Activated CD8-positive, alpha-beta memory T cell treated with anti-CD3 and anti-CD28 coated beads for 4 hours (primary cell): ENCODE results near the gene ZNF595.
"Not testable (repeated sequence)": the region's sequence is repeated elsewhere in the genome, so short reads cannot be mapped to it uniquely, and the experiment has no call there.

ENCODE experiments used
- DNase-seq, 2 donors: peaks; one replicate each; pipeline ENCODE4 v3.0.0-alpha.2; 2020; ENCODE audit warnings: low read depth in 2 of 2

Gene ZNF595

DNA sequence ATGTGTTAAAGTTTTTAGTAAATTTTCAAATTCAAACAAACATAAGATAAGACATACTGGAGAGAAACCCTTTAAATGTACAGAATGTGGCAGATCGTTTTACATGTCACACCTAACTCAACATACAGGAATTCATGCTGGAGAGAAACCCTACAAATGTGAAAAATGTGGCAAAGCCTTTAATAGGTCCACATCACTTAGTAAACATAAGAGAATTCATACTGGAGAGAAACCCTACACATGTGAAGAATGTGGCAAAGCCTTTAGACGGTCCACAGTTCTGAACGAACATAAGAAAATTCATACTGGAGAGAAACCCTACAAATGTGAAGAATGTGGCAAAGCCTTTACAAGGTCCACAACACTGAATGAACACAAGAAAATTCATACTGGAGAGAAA is 32.8 kb downstream of the ZNF595 start:
- no peak for DNase-seq

- DNase-seq = not testable (repeated sequence)
These were observed 33.6 kb downstream of the ZNF595 start for GRCh38 chr4:86559-87324.

- DNase-seq = no peak
These were observed 45.3 kb downstream of the ZNF595 start for GRCh38 chr4:98386-98785.

DNA sequence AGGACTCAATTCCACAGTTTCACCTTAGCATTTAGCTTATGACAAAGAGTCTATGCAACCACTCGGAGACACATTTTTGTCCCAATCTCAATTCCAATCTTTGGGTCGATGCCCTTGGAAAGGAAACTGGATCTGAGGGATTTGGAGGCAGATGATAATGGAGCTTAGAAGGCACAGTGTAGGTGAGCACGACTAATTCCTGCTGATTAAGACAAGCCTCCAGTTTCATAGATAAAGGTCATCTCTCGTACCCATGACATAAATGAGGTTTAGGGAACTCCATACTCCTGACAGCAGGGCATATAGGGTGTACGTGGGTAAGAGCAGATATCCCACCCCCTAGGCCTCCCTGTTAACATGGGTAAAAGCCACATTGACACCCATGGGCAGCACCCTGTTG is 46.7 kb downstream of the ZNF595 start:
- DNase-seq = no peak

DNA sequence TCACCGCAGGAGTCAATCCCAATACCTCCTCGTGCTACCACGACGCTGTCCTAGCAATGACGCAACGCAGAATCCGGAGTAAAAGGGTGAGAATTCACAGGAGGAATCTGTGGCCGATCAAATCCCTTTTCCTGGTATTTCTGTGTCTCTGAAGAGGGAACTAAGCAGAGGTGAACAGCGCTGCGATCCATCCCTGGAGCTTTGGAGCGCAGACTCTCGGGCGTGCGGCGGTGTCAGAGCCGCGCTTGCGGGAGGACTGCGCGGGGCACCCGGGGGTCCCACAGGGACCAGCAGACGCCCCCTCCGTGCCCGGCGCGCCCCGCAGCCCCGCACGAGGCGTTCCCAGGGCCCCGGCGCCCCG is 53.9 kb downstream of the ZNF595 start:
- no peak for DNase-seq

DNA sequence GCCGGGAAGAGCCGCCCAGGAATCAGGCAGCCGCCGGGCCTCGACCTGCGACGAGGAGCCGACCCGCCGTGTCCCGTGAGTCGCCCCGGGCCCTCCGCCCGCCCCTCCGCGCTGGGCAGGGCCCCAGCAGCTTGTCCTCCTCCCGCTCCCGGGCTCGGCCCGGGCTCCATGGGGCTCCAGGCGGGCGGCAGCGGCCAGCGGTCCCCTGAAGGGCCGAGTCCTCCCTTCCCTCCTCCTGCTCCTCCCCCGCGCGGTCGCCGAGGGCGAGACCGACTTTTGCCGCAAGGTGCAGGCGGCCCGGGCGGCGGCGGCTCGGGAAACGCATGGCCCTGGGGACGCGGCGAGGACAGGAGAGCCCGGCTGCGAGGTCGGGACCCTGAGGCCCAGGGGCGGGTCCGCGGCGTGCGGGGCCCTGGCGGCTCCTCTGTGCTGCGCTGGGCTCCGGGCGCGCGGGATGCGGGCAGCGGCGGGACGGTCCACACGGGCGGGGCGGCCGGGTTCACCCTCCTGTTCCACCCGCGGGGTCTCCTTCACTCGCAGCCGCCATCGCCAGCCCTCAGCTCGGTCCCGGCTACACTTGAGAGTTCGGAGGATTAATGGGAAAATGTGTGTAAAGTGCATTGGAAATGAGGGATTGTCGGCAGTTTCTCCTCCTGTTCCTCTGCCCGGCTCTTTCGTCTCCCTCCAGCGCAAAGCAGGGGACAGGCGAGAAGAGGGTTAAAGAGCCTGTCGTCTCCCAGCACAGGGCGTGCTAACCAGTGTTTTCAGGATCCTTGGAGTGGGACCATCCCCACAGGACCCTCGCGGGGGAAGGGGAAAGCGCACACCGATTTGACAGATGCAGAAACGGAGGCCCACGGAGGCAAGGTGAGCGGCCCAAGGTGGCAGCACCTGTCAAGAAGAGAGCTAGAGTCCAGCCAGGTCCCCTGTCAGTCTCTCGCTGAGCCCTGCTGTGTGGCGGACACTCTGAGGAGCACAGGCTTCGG is 54.6 kb downstream of the ZNF595 start:
- DNase-seq = no peak

DNA sequence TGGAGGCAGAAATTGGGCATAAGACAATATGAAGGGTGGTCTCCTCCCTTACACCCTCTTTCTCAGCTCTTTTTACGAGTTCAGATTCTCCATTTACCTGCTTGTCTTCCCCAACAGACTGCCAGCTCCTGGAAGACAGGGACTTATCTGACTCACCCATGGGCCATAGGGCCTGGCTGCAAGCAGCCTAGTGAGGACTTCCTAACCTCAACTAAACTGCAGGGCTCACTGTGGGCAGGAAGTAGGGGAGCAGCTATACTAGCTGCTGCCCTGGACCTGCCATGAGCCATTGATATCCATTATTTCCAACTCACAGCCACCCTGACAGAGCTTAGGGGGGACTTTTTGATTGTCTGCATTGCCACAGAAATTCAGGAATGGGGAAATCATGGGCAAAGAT is 59.6 kb downstream of the ZNF595 start:
- DNase-seq = no peak

GRCh38 chr4:113732-114131 is 60.6 kb downstream of the ZNF595 start:
- no peak for DNase-seq

DNA sequence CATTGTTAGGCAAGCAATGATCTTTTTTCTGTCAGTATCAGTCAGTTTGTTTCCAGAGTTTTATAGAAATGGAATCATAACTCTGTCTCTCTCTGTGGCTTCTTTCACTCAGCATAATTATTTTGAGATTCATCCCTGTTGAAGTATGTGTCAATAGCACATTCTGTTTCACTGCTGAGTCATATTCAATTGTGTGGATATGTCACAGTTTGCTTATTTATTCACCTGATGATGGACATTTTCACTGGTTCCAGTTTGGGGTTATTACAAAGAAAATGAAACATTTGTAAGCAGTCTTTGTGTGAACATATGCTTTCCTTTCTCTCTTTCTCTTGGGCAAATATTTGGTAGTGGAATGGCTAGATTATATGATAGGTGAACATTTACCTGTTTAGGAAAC is 61.0 kb downstream of the ZNF595 start:
- no peak for DNase-seq

DNA sequence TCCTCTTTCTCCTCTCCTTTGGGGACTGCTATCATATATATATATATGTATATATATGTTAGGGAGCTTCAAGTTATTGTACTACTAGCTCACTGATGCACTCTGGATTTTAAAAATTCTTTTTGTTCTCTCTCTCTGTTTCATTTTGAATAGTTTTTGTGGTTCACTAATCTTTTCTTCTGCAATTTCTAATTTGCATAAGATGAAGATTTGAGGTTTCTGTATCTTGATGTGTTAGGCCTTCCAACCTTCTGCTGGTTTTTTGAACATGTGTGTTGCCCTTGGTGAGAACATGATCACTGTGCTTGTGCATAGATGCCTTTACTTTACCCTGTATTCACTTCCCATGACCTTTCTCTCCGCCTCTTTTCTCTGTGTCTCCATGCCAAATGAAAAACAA is 63.4 kb downstream of the ZNF595 start:
- no peak for DNase-seq

GRCh38 chr4:120616-121015 is 67.5 kb downstream of the ZNF595 start:
- no peak for DNase-seq

DNA sequence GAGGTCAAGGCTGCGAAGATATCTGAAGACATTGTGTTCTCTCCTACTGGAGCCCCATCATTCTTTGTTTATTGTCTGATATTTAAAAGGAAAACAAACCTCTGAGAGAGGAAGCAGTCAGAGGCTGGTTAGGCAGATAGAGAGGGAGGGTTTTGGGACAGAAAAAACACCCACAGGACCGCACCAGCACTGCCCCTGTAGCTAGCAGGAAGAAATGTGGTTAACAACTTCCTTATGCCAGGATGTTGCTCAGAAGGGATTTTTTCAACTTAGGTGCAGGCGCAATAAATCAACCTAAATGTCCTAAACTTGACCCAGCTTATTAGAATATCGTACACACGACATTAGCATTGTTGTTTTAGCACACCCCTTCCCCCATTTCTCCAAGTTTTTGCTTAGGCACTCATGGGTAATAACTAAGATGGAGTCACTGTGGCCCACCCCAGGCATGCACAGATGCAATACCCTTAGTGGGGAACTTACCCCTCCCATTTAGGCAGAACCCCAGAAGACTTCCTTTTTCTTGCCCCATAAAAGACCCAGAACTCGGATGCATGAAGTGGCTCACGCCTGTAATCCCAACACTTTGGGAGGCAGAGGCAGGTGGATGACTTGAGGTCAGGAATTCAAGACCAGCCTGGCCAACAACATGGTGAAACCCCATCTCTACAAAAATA is 68.4 kb downstream of the ZNF595 start:
- no peak for DNase-seq

DNA sequence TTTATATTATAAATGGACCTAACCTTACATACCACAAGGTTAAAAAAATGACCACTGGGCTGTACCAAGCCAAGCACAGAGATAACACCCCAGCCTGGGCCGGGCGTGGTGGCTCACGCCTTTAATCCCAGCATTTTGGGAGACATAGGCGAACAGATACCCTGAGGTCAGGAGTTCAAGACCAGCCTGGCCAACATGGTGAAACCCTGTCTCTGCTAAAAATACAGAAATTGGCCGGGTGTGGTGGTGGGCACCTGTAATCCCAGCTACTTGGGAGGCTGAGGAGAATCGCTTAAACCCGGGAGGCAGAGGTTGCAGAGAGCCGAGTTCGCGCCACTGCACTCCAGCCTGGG is 70.8 kb downstream of the ZNF595 start:
- DNase-seq = not testable (repeated sequence)

DNA sequence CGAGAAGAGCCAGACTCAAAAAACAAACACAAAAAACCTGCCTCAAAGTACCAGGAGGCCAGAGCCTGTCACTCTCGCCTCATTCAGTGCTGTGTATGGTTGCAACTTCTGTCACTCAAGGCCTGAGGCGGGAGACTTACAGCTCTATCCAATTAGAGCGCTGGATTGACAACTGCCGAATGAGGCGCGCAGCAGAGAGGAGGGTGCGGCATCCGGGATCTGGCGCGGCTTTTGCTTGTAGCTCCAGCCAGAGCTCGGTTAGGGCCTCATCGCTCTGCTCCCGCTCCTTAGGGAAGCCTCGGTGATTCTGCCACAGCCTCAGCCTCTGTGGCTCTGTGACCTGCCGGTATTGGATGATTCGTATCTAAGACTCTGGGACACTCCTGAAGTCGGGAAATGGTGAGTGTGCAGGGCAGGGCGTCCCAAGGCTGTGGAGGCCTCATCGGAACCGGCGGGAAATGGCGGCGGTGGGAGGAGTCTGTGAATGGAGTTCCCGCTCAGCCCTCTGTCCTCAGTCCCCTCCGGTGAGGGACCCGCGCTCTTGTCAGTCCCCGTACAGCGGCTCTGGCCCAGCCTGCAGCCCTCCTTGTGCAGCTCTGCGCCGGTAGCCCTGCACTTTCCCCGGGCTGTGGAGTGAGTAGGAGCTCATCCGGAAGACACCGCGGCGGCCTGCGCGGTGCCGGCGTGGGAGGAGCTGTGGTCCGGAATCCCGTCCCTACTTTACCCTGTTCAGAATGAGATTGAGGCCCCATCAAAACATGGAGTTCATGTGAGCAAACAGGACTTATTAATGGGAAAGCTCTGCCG is 71.4 kb downstream of the ZNF595 start, which contains the start of gene ZNF718:
ZNF718 (plus strand) TSS at position 227 of the 807 bp plus-strand sequence; CDS start at position 397, 170 bp downstream.
- peak; percentile 80 to 85 for DNase-seq

DNA sequence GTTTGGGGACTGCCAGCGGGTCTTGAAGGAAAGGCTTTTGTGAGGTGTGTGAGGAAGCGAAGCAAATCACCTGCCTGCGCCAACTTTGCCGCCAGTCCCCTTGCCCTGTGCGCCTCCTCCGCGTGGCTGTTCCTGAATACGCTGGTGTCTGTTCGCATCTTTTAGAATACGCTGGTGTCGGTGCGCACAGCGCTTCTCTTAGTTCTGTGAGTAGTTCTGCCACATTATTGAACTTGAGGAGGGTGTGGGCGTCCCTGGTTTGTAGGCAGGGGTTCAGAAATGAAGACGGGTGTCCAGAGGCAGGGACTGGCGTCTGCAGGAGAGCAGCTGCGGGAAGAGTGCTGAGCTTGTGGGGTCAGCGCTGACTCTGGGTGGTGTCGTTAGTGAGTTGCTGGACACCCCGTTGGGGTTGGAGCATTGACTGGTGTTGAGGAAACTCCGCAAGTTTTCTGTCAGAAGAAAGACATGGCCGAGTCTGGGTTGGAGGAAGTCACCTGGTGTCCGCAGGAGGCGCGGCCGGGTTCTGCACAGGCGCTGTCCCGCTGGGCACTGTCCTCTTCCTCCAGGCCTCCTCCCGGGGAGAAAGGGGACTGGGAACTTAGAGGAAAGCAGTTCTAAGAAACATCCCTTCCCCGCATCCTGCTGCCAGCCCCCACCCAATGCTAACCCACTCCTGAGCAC is 72.1 kb downstream of the ZNF595 start:
- no peak for DNase-seq

DNA sequence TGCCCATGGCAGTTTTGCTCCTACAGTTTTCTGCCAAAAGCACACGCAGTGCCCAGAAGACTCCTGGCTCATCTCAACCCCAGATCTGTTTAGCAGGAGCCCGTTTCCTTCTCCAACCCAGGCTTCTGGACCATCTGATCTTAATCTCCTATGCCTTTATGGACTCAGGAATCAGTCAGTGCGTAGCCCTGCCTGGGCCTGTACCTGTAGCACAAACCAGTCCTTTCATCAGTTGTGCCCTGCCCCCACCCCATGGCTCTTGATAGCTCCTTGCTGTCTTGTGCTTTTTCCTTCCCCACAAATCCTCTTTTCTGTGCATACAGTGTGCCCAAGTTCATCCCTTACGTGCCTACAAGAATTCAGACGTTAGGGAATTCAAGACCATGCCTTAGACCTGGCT is 72.7 kb downstream of the ZNF595 start:
- DNase-seq = no peak

GRCh38 chr4:132483-132882 is 79.4 kb downstream of the ZNF595 start:
- no peak for DNase-seq
